ENCODE results near the gene VAT1L. TPM values are rescaled to one million over a fixed set of nuclear protein-coding genes. Genes with fewer than 3 reads are reported as not detected.

Gene VAT1L
- total RNA-seq, 2 experiments from 2014 or later = not detected

GRCh38 chr16:77955127-77955526 is 166.8 kb downstream of the VAT1L start:
- peaks cover 4% of the 10 kb centered on the region for H3K27me3 Mint-ChIP-seq
- no peak overlapping the region for H3K4me3 Mint-ChIP-seq
- TF ChIP-seq CTCF (IDR thresholded peaks at IDR 0.05) = no peak
- H3K27ac Mint-ChIP-seq = no peak overlapping the region
- ATAC-seq (no peak), DNase-seq (no peak)
- ChIA-PET POLR2A (no interaction called here), CTCF (no interaction called here)
- H3K4me1 Mint-ChIP-seq (ENCODE audit: low read depth) = no peaks in the 10 kb centered on the region
- no peaks in the 10 kb centered on the region for H3K36me3 Mint-ChIP-seq (ENCODE audit: low read depth)
- intact Hi-C loops (cut with micrococcal nuclease) = no loop called here
- H3K9me3 Mint-ChIP-seq = no peaks in the 10 kb centered on the region

- Mint-ChIP-seq H3K9me3 (no peaks in the 10 kb centered on the region), H3K4me3 (no peak overlapping the region), H3K27ac (no peak overlapping the region), H3K27me3 (peaks cover 2% of the 10 kb centered on the region), H3K36me3 (ENCODE audit: low read depth) (no peaks in the 10 kb centered on the region), H3K4me1 (ENCODE audit: low read depth) (no peaks in the 10 kb centered on the region)
- intact Hi-C loops (cut with micrococcal nuclease) = no loop called here
- ATAC-seq (no peak), DNase-seq (no peak)
- POLR2A ChIA-PET = no interaction called here
- TF ChIP-seq CTCF (IDR thresholded peaks at IDR 0.05) = no peak
- CTCF ChIA-PET = no interaction called here
Measured at GRCh38 chr16:77956231-77956630, 167.9 kb downstream of the VAT1L start.

- intact Hi-C loops (cut with micrococcal nuclease) = no loop called here
- no peak overlapping the region for H3K4me3 Mint-ChIP-seq
- no peak overlapping the region for H3K27ac Mint-ChIP-seq
- no peak for DNase-seq
- no peak for ATAC-seq
- H3K27me3 Mint-ChIP-seq = peaks cover 9% of the 10 kb centered on the region
- POLR2A ChIA-PET = no interaction called here
- no peaks in the 10 kb centered on the region for H3K4me1 Mint-ChIP-seq (ENCODE audit: low read depth)
- no peaks in the 10 kb centered on the region for H3K36me3 Mint-ChIP-seq (ENCODE audit: low read depth)
- TF ChIP-seq CTCF (IDR thresholded peaks at IDR 0.05) = no peak
- CTCF ChIA-PET = interaction anchor here (1.1 kb wide), 1 partner anchor 10 kb away, joined by 7 read pairs; no protein-coding TSS in a partner anchor
- H3K9me3 Mint-ChIP-seq = no peaks in the 10 kb centered on the region
Measured at GRCh38 chr16:77960766-77961165, 172.4 kb downstream of the VAT1L start.

- intact Hi-C loops (cut with micrococcal nuclease) = no loop called here
- no peak for ATAC-seq
- Mint-ChIP-seq H3K4me3 (no peak overlapping the region), H3K36me3 (ENCODE audit: low read depth) (no peaks in the 10 kb centered on the region), H3K4me1 (ENCODE audit: low read depth) (no peaks in the 10 kb centered on the region), H3K27ac (no peak overlapping the region), H3K9me3 (no peaks in the 10 kb centered on the region), H3K27me3 (peaks cover 13% of the 10 kb centered on the region)
- ChIA-PET CTCF (no interaction called here), POLR2A (no interaction called here)
- TF ChIP-seq CTCF (IDR thresholded peaks at IDR 0.05) = no peak
- DNase-seq = no peak
Measured at GRCh38 chr16:77961814-77962213, 173.4 kb downstream of the VAT1L start.

- CTCF ChIA-PET = no interaction called here
- ATAC-seq (no peak), DNase-seq (no peak)
- no peaks in the 10 kb centered on the region for H3K36me3 Mint-ChIP-seq (ENCODE audit: low read depth)
- H3K27me3 Mint-ChIP-seq = peaks cover 13% of the 10 kb centered on the region
- intact Hi-C loops (cut with micrococcal nuclease) = no loop called here
- no peak overlapping the region for H3K4me3 Mint-ChIP-seq
- H3K9me3 Mint-ChIP-seq = no peaks in the 10 kb centered on the region
- TF ChIP-seq CTCF (IDR thresholded peaks at IDR 0.05) = no peak
- POLR2A ChIA-PET = no interaction called here
- no peaks in the 10 kb centered on the region for H3K4me1 Mint-ChIP-seq (ENCODE audit: low read depth)
- no peak overlapping the region for H3K27ac Mint-ChIP-seq
Measured at GRCh38 chr16:77962689-77963088, 174.3 kb downstream of the VAT1L start.

Data from activated CD8-positive, alpha-beta T cell treated with anti-CD3 and anti-CD28 coated beads for 36 hours (primary cell).